H9 (cell line): ENCODE measurements around the gene SLC39A2. TPM values are rescaled to one million over a fixed set of nuclear protein-coding genes. Genes with fewer than 3 reads are reported as not detected.

Experiments
- DNase-seq: peaks from one replicate; pipeline ENCODE4 v3.0.0-alpha.2; 2017
- H2AFZ ChIP-seq: one replicate; pipeline ENCODE4 v1.6.1; 2013; ENCODE audit warnings: mild to moderate bottlenecking, low read length, control low read depth, moderate library complexity
- H2AK5ac ChIP-seq: 2 replicates; pipeline ENCODE4 v1.6.1; 2013; ENCODE audit warnings: low read length, control low read depth, mixed read lengths; ENCODE audit not compliant: insufficient read length
- H2BK120ac ChIP-seq: one replicate; pipeline ENCODE4 v1.6.1; 2013; ENCODE audit warnings: low read depth, mild to moderate bottlenecking, low read length, control low read depth, inconsistent platforms; ENCODE audit not compliant: poor library complexity, severe bottlenecking
- H2BK12ac ChIP-seq: 2 replicates; pipeline ENCODE4 v1.6.1; 2013; ENCODE audit warnings: low read length, control low read depth, mixed read lengths, low read depth; ENCODE audit not compliant: insufficient read length
- H2BK15ac ChIP-seq: 2 replicates; pipeline ENCODE4 v1.6.1; 2013; ENCODE audit warnings: low read depth, low read length, control low read depth
- H2BK20ac ChIP-seq: one replicate; pipeline ENCODE4 v1.6.1; 2013; ENCODE audit warnings: low read depth, mild to moderate bottlenecking, low read length, control low read depth, inconsistent platforms; ENCODE audit not compliant: poor library complexity, severe bottlenecking
- H2BK5ac ChIP-seq: 2 replicates; pipeline ENCODE4 v1.6.1; 2013; ENCODE audit warnings: low read length, control low read depth, mixed read lengths; ENCODE audit not compliant: insufficient read length
- H3K14ac ChIP-seq: 2 replicates; pipeline ENCODE4 v1.6.1; 2013; ENCODE audit warnings: low read length, control low read depth; ENCODE audit not compliant: insufficient read depth
- H3K18ac ChIP-seq: 2 replicates; pipeline ENCODE4 v1.6.1; 2013; ENCODE audit warnings: low read depth, mild to moderate bottlenecking, mixed read lengths, low read length, control low read depth; ENCODE audit not compliant: insufficient read length
- H3K23ac ChIP-seq: 2 replicates; pipeline ENCODE4 v1.6.1; 2013; ENCODE audit warnings: low read length, control low read depth, mixed read lengths, low read depth; ENCODE audit not compliant: insufficient read length
- H3K23me2 ChIP-seq: 2 replicates; pipeline ENCODE4 v1.6.1; 2013; ENCODE audit warnings: low read depth, mild to moderate bottlenecking, mixed read lengths, low read length, control low read depth; ENCODE audit not compliant: insufficient read length, poor library complexity, severe bottlenecking
- H3K27ac ChIP-seq: 2 replicates; pipeline ENCODE4 v1.5.1; 2013; ENCODE audit warnings: low read length, control low read depth, mixed read lengths, low read depth; ENCODE audit not compliant: insufficient read length
- H3K27me3 ChIP-seq: 2 replicates; pipeline ENCODE4 v1.6.1; 2013; ENCODE audit warnings: low read length, control low read depth, inconsistent platforms; ENCODE audit not compliant: insufficient read depth
- H3K4ac ChIP-seq: 2 replicates; pipeline ENCODE4 v1.6.1; 2013; ENCODE audit warnings: low read depth, mild to moderate bottlenecking, control low read depth, inconsistent platforms, low read length, moderate library complexity
- H3K4me1 ChIP-seq: 2 replicates; pipeline ENCODE4 v1.6.1; 2013; ENCODE audit warnings: low read length, control low read depth, inconsistent platforms; ENCODE audit not compliant: insufficient read depth
- H3K4me2 ChIP-seq: 2 replicates; pipeline ENCODE4 v1.6.1; 2013; ENCODE audit warnings: low read length, control low read depth, mixed read lengths; ENCODE audit not compliant: insufficient read length, insufficient read depth
- H3K56ac ChIP-seq: 2 replicates; pipeline ENCODE4 v1.6.1; 2013; ENCODE audit warnings: low read depth, mild to moderate bottlenecking, mixed read lengths, low read length, control low read depth; ENCODE audit not compliant: insufficient read length
- H3K79me1 ChIP-seq: 2 replicates; pipeline ENCODE4 v1.6.1; 2013; ENCODE audit warnings: low read depth, mild to moderate bottlenecking, moderate library complexity, low read length, control low read depth, inconsistent platforms; ENCODE audit not compliant: insufficient read depth, poor library complexity, severe bottlenecking
- H3K79me2 ChIP-seq: 2 replicates; pipeline ENCODE4 v1.6.1; 2013; ENCODE audit warnings: low read length, control low read depth, inconsistent platforms; ENCODE audit not compliant: insufficient read depth
- H3K9ac ChIP-seq: 2 replicates; pipeline ENCODE4 v1.6.1; 2013; ENCODE audit warnings: low read length, control low read depth, mixed read lengths; ENCODE audit not compliant: insufficient read length; ENCODE audit errors: extremely low read depth
- H3K9me3 ChIP-seq: one replicate; pipeline ENCODE4 v1.6.1; 2013; ENCODE audit warnings: low read depth, low read length, inconsistent platforms; ENCODE audit not compliant: control insufficient read depth
- H3T11ph ChIP-seq: one replicate; pipeline ENCODE4 v1.6.1; 2013; ENCODE audit warnings: mild to moderate bottlenecking, low read length, control low read depth, inconsistent platforms
- H4K20me1 ChIP-seq: one replicate; pipeline ENCODE4 v1.6.1; 2013; ENCODE audit not compliant: control insufficient read depth, insufficient read length, insufficient read depth
- H4K5ac ChIP-seq: 2 replicates; pipeline ENCODE4 v1.6.1; 2013; ENCODE audit warnings: low read depth, mild to moderate bottlenecking, mixed read lengths, low read length, control low read depth; ENCODE audit not compliant: insufficient read length
- H4K8ac ChIP-seq: replicated peaks from 2 replicates; pipeline ENCODE4 v1.6.1; 2013; ENCODE audit warnings: low read length, control low read depth, mixed read lengths, low read depth; ENCODE audit not compliant: insufficient read length
- H4K91ac ChIP-seq: 2 replicates; pipeline ENCODE4 v1.6.1; 2013; ENCODE audit warnings: low read depth, mild to moderate bottlenecking, moderate library complexity, mixed read lengths, low read length, control low read depth; ENCODE audit not compliant: insufficient read length
- H3K27ac Mint-ChIP-seq, 3 experiments: 2 replicates in 2 of 3; 3 replicates in 1 of 3; pipeline ENCODE4 v1.8.0; 2020 to 2021; ENCODE audit warnings: mixed read lengths in 3 of 3, mild to moderate bottlenecking in 1 of 3, moderate library complexity in 1 of 3
- H3K27me3 Mint-ChIP-seq: 2 replicates; pipeline ENCODE4 v1.8.0; 2021; ENCODE audit warnings: low read depth, mild to moderate bottlenecking, moderate library complexity, mixed read lengths
- H3K36me3 Mint-ChIP-seq, 3 experiments: 2 replicates in 2 of 3; 3 replicates in 1 of 3; pipeline ENCODE4 v1.8.0; 2020 to 2021; ENCODE audit warnings: low read depth in 3 of 3, mixed read lengths in 3 of 3; ENCODE audit not compliant: insufficient read depth in 1 of 3
- H3K4me1 Mint-ChIP-seq, 2 experiments: 2 replicates each; pipeline ENCODE4 v1.8.0; 2020; ENCODE audit warnings: mixed read lengths in 2 of 2
- H3K4me3 Mint-ChIP-seq, 2 experiments: 2 replicates in 1 of 2; 3 replicates in 1 of 2; pipeline ENCODE4 v1.8.0; 2020 to 2021; ENCODE audit warnings: mild to moderate bottlenecking in 2 of 2, mixed read lengths in 2 of 2, moderate library complexity in 1 of 2
- H3K9me3 Mint-ChIP-seq, 2 experiments: 2 replicates in 1 of 2; 3 replicates in 1 of 2; pipeline ENCODE4 v1.8.0; 2020; ENCODE audit warnings: mild to moderate bottlenecking in 2 of 2, mixed read lengths in 2 of 2, moderate library complexity in 1 of 2
- WGBS: extraction: QIAGEN DNeasy Blood & Tissue Kit; methylation state at CpG from one replicate; pipeline ENCODE4 v1.1.7; 2013; ENCODE audit warnings: missing lambda C conversion rate, low lambda C conversion rate, mixed read lengths; ENCODE audit not compliant: insufficient read length; ENCODE audit errors: extremely low coverage; 5-methylcytosine and 5-hydroxymethylcytosine counted together
- total RNA-seq: library from RNA; stranded (reverse); gene quantifications from 2 replicates; pipeline ENCODE4 v1.2.1, GENCODE V29; 2021
- TF ChIP-seq, protein P1 (sequence below): fragments of 200-600 bp; sonication (generic); conservative IDR thresholded peaks from 3 replicates; pipeline ENCODE4 v1.8.0; 2021; ENCODE audit warnings: antibody characterized with exemption, mild to moderate bottlenecking

Gene SLC39A2
- total RNA-seq, 1 experiment from 2014 or later: not detected

DNA sequence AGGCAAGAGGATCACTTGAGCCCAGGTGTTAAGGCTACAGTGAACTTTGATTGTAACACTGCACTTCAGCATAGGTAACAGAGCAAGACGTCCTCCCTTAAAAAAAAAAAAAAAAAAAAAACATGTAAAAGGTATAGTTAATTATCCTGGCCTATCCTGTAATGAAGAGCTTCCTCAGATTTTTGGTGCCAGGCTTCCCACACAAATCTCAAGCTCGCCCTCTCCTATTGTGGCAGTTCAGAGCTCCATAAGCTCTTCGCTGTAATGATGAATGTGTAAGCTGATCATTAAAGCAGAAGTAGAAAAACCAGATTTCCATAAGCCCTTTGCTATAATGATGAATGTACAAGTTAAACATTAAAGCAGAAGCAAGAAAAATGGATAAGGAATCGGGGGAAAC is 2.0 kb upstream of the SLC39A2 start:
- H3K23me2 ChIP-seq: no peaks in the 10 kb centered on the region

More for the DNA sequence above, 2.0 kb upstream of the SLC39A2 start:
- no peak overlapping the region for H3K23ac ChIP-seq
- no peak overlapping the region for H2BK120ac ChIP-seq
- H3K56ac ChIP-seq: no peak overlapping the region
- no peak overlapping the region for H2BK20ac ChIP-seq
- H3K4me2 ChIP-seq: no peak overlapping the region
- H3K36me3 Mint-ChIP-seq: peaks cover 28 to 49% (median 45%) of the 10 kb centered on the region in 3 experiments; a peak in 6 of 7 replicates
- no peak overlapping the region for H2BK12ac ChIP-seq
- H2BK5ac ChIP-seq: no peak overlapping the region
- no peak overlapping the region for H3K9ac ChIP-seq
- no peaks in the 10 kb centered on the region for H3K4me1 ChIP-seq
- no peaks in the 10 kb centered on the region for H3K79me2 ChIP-seq
- H3K4me1 Mint-ChIP-seq: peaks cover 17 to 19% of the 10 kb centered on the region in 2 experiments
- H3K9me3 ChIP-seq: no peaks in the 10 kb centered on the region
- no peak overlapping the region for H4K8ac ChIP-seq
- peak overlapping the region in 1 of 3 experiments; percentile 26; a peak in 1 of 7 replicates for H3K27ac Mint-ChIP-seq
- TF ChIP-seq, protein P1, sequence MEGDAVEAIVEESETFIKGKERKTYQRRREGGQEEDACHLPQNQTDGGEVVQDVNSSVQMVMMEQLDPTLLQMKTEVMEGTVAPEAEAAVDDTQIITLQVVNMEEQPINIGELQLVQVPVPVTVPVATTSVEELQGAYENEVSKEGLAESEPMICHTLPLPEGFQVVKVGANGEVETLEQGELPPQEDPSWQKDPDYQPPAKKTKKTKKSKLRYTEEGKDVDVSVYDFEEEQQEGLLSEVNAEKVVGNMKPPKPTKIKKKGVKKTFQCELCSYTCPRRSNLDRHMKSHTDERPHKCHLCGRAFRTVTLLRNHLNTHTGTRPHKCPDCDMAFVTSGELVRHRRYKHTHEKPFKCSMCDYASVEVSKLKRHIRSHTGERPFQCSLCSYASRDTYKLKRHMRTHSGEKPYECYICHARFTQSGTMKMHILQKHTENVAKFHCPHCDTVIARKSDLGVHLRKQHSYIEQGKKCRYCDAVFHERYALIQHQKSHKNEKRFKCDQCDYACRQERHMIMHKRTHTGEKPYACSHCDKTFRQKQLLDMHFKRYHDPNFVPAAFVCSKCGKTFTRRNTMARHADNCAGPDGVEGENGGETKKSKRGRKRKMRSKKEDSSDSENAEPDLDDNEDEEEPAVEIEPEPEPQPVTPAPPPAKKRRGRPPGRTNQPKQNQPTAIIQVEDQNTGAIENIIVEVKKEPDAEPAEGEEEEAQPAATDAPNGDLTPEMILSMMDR: no peak
- no peak overlapping the region for H3K4ac ChIP-seq
- no peaks in the 10 kb centered on the region for H3K9me3 Mint-ChIP-seq
- H2AFZ ChIP-seq: no peak overlapping the region
- no peak overlapping the region for H3T11ph ChIP-seq
- no peaks in the 10 kb centered on the region; the same call in 1 of the 2 replicates for H3K27me3 Mint-ChIP-seq
- H3K18ac ChIP-seq: no peak overlapping the region
- H3K27ac ChIP-seq: no peak overlapping the region
- WGBS: no CpG with 5 or more reads among the region's 4 CpGs
- no peak for DNase-seq
- H4K5ac ChIP-seq: no peak overlapping the region
- H3K27me3 ChIP-seq: no peaks in the 10 kb centered on the region
- no peaks in the 10 kb centered on the region for H4K20me1 ChIP-seq
- H4K91ac ChIP-seq: no peak overlapping the region
- H2BK15ac ChIP-seq: no peak overlapping the region
- no peak overlapping the region for H3K14ac ChIP-seq
- no peak overlapping the region for H3K4me3 Mint-ChIP-seq
- H2AK5ac ChIP-seq: no peak overlapping the region
- no peaks in the 10 kb centered on the region for H3K79me1 ChIP-seq
